CMK (cell line): ENCODE results near the gene ADAMTSL2.
A peak's percentile ranks its signal among the peaks of the same experiment; 100 is the strongest.

Source experiments
- DNase-seq: peaks from one replicate; pipeline ENCODE4 v3.0.0-alpha.2; 2010; ENCODE audit warnings: low read depth

ADAMTSL2 gene

DNA sequence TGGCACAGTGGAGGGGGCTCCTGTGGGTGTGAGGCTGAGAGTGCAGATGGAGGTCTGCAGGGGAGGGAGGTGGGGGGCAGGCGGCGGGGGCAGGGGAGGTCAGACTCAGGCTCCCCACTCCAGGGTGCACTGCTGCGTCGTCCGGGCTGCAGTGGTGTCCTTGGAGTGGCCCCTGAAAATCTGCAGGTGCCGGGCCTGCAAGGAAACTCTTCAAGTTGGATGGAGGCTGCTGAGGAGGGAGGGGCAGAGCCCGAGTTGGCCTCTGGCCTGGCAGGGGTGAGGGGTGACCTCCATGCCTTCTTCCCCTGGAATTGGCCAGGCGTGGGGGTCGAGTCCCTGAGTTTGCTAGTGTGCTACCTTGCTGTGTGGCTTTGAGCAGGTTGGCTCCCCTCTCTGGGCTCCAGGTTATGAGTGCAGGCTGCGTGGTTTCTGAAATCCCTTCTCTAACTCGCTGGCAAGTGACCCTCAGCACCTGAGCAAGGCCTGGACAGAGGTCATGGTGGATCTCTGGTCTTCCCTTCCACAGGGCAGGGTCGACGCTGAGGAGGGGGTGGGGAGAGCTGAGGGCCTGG lies 888 bp downstream of the ADAMTSL2 start:
- no peak for DNase-seq

DNA sequence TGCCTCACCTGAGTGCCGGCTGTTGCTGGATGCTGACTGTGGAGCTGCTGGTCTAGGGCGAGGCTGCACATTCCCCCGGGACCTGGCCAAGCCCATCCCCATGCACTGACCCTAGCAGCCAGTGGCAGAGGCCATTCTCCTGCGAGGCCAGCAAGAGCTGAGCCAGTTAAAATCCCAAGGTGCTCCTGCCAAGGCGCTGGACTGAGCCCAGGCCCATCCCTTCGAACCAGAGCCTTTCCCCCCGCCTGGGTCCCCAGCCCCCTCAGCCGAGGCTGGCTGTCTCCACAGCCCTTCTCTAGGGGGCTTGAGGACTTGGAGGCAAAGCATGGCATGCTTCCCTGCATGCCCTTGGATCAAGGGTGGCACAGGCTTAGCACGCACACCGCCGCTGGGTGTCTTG lies 1.6 kb downstream of the ADAMTSL2 start:
- DNase-seq, result no peak

DNA sequence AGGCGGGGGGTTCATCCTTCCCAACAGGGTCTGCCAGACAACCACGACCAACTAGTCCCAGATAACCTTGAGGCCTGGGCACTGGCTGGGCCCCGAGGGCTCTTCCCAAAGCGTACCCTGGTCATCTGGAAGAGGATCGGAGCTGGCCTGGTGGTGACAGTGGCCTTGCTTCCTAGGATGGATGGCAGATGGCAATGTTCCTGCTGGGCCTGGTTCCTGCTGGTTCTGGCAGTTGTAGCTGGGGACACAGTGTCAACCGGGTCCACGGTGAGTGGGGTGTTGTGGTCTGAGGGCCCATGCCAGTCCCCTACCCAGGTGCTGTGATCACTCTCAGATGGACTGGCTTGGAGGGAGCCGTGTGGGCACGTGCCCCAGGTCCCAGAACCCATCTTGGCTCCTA lies 2.0 kb downstream of the ADAMTSL2 start:
- no peak for DNase-seq

DNA sequence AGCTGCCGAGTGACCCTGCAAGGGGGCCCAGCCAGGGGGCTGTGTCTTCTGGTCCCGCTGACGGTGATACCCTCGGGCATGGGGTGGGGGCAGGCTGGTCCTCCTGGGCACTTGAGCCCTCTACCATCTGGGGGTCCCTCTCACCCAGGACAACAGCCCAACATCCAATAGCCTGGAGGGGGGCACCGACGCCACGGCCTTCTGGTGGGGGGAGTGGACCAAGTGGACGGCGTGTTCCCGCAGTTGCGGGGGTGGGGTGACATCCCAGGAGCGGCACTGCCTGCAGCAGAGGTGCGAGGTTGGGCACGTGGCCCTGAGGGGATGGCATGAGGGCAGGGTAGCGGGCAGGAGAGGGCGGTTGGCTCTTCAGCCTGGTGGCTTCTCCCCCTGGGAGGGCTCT lies 2.8 kb downstream of the ADAMTSL2 start:
- DNase-seq, result no peak

DNA sequence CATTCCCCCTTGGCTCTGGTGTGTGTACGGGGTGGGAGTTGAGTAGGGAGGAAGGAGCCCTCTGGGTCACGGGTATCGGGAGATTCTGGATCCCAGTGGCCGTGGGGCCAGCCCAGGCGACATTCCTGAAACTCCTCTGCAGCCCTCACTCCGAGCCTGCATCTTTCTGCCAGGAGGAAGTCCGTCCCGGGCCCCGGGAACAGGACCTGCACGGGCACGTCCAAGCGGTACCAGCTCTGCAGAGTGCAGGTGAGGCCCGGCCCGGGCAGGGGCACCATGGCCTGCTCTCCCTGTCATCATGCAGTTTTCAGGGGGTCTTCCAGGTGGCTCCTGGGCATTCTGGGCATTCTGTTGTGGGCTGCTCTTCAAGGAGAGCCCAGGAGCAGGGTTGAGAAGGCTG lies 3.7 kb downstream of the ADAMTSL2 start:
- DNase-seq, result no peak

DNA sequence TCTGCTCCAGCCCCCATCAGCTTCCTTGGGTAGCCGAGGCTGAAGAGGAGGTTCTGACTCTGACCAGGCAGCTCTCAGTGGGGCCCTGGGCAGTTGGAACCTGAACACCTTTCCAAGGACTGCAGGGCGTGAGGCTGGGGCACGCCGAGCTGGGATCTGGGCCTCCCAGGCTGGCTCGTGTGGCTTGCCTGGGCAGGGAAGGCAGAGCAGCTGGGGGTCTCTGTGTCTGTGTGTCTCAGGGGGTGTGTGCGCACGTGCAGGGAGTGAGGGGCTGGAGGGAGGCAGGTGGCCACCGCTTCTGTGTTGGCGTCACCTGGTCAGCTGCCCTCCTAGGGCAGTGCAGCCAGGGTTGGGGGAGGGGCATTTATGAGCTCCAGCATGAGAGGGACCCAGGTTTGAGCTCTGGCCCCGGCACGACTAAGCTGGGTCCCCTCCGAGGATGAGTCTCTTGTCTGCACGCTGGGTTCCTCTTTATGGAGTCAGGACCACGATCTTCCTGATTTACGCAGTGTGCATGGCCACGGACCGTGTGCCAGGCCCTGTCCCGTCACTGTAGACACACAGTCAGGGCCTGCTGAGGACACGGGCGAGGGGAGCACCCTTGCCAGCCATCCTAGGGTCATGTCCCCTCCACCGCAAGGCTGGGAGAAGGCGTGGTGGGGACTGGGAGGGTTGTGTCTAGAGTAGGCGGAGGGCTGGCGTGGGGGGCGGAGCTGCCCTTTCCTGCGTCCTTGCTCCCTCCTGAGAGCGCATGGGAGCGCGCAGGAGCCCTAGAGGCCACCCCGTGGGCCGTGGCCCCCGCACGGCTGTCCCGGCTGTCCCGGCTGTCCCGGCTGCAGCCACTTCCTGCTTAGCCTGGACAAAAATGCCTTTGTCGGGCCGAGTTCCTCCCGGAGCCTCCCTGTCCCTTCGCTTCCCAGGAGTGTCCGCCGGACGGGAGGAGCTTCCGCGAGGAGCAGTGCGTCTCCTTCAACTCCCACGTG lies 4.6 kb downstream of the ADAMTSL2 start:
- DNase-seq, result no peak

DNA sequence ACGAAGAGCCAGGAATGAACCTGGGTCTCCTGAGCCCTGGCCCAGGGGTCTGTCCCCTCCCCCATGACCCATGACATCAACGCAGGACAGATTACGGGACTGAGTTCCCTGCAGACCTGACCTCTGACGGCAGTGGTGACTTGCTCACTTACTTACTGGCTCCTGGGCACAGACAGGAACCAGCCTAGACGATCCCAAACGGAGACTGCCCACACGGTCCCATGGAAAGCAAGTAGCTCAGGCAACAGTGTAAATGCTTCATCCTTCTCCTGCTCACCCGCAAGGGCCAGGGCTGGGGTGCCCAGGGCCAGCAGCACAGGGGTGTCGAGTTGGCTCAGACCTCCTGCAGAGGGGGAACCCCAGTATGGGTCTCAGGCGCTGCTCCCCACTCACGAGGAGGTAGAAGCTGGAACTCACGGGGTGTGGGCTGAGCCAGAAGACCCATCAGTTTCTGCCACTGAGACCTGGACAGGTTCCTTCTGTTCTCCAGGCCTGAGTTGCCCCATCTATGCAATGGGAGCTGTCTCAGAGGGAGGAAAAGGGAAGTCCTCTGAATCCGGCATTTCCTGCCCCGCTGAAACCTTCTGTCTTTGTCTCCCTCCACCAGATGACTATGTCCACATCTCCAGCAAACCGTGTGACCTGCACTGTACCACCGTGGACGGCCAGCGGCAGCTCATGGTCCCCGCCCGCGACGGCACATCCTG lies 5.6 kb downstream of the ADAMTSL2 start:
- DNase-seq, result no peak

DNA sequence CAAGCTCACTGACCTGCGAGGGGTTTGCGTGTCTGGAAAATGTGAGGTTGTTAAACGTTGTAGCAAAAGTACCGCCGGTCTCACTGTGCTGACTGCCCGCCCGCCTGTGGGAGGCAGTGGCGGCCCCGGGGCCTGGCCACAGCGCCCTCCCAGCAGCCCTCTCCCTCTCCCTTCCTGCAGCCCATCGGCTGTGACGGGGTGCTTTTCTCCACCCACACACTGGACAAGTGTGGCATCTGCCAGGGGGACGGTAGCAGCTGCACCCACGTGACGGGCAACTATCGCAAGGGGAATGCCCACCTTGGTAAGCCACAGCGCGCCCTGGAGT lies 6.2 kb downstream of the ADAMTSL2 start:
- DNase-seq, result peak; percentile 45

DNA sequence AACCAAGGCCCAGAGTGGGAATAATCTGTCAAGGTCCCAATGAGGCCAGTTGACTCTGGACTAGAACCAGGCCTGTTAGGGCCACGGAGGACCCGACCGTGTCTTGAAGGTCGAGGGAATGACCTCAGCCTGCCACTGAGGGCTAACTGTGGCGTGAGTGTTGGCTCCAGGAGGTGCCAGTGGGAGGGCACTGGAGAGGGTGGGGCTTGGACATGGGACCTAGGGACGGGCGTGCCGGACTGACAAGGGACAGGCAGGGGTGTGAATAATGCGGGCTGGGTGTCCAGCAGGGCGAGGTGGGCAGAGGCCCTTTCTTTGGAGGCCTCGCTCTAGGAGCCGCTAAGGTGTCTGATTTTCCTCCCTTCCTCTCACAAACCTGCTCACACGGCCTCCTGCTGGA lies 7.5 kb downstream of the ADAMTSL2 start:
- no peak for DNase-seq

DNA sequence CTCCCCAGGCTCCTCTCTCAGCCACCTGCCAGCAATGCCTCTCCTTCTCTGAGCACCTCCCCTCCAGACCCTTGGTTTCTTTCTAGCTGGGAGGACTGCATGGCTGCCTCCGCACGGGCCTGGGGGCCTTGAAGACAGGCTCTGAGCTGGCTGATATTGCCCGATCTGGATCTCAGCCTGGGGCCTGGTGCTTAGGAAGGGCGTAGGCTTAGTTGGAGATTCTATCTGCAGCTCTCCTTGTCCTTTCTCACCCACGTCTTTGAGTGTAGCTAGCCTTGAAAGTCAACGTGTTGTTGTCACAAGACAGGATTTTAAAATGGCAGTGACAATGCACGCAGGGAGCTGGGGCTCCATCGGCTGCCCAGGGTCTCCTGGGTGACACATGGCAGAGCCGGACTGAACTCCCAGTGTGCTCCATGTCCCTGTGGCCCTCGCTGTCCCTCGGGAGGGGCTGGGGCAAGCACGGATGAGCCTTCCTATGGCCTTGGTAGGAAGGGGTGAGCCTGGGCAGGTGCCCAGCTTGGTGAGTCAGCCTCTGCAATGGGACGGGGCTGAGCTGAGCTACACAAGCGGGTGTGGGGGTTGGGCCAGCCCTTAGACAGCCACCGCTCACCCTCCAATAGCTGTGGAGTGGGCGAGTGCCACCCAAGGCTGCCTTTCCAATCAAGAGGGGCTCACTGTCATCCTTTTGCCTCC lies 9.4 kb downstream of the ADAMTSL2 start:
- no peak for DNase-seq

DNA sequence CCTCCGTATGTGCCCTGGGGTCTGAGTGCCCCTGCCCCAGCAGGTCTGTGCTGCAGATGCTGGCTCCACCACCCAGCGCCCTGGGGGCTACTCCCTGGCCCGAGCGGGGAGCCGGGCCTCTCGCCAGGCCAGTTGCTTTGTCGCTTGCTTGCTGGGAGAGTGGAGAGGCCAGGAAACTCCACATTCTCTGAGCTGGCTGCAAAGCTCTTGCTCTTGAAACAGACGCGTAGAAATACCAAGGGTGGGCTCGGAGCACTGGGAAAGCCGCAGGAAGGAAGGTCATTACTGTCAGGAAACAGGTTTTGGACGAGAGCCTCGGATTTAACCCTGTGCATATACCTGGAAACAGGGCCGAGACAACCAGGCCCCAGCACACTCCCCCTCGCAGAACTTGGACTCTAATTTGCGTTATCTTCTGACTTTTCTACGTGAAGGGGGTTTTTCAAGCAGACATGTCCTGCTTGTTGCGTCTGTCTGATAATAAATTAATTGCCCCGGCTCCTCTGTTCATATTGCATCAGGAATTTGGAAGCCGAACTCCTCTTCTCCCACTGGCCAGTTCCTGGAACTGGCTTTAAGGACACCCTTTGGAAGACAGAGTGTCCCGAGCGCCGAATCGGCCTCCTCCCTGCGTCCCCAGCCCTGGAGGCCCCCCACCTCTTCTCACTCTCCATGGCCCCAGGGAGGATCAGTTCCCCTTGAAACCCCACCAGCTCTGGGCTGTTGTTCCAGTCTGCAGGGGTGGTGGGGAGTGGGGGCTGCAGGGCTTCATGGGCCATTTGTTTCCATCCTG lies 11.2 kb downstream of the ADAMTSL2 start:
- no peak for DNase-seq

DNA sequence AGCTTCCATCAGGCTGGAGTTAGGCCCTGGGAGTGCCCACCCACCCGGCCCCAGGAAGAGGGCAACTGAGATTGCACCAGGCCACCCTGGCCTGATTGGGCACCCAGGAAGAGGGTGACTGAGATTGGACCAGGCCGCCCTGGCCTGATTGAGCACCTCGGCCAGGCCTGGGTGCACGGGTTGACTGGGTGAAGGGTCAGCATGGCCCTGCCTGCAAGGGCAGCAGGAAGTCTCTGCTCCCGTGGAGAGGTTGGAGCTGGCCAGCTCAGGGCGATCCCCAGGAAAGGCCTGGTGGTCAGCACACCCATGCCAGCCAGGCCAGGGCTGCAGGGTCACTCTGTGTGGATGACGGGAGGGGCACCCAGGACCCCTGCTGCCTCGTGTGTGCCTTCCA lies 11.8 kb downstream of the ADAMTSL2 start:
- DNase-seq, result no peak

DNA sequence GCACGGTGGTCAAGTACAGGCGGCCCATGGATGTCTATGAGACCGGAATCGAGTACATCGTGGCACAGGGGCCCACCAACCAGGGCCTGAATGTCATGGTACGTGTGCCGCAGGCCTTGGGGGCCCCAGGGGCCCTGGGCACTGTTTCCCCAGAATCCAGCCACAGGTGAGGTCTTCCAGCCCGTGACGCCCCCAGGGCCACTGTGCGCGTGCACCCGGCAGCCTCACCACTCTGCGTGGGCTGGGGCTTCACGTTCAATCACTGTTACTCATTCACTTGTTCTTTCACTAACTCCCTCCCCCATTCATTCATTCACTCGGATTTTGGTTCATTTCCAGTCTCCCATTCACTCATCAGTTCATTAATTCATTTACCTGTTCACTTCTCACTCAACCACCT lies 12.6 kb downstream of the ADAMTSL2 start:
- no peak for DNase-seq

DNA sequence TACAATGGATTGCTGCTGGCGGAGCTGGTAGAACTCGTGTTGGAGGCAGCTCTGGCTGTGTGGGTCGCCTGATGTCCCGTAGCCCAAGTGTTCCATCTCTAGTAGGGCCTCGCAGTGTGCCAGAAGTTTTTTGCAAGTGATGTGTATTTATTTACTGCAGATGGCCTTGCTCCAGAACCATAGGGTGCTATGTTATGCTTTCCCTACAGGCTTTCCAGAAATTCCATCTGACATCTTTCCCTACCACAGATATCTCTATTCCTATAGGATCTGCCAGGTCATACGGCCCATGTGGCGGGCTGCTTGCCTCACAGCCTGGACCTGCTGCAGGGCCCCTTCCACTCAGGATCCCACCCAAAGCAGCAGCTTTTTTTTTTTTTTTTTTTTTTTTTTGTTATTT lies 16.9 kb downstream of the ADAMTSL2 start:
- no peak for DNase-seq

DNA sequence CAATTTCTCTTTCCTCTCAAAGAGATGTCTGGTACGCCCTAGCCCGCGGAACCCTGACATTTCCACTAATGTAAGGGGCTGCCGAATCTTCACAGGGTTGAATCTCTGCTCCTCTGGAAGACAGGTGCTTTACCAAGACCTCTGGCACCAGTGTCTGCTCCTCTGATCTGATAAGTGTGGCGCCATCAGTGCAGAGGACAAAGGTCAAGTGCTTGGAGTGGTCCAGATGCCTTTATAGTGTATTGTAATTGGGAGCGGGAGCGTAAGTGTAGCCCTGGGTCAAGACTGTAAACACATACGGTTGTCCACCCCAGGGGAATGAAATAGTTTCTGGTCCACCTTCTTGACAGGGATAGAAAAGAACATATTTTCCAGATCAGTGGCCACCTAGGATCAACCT lies 17.7 kb downstream of the ADAMTSL2 start:
- DNase-seq, result no peak

DNA sequence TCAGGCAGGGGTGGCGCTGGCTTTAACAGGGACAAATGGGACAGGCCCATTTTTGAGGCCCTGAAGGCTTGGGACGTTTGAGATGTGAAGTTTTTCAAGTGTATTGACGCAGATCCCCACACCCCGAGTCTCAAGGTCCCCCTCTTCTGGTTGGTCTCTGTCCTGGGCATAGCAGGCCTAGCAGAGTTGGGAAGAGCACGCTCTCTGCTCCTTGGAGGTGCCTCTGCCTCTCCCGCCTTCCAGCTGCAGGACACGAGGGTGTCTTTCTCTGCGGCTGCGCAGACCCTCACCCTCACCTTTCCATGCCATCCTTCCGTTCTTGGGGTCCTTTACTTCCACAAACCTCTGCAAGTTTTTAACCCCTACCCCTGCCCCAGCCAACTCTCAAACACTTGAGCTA lies 18.6 kb downstream of the ADAMTSL2 start:
- no peak for DNase-seq

DNA sequence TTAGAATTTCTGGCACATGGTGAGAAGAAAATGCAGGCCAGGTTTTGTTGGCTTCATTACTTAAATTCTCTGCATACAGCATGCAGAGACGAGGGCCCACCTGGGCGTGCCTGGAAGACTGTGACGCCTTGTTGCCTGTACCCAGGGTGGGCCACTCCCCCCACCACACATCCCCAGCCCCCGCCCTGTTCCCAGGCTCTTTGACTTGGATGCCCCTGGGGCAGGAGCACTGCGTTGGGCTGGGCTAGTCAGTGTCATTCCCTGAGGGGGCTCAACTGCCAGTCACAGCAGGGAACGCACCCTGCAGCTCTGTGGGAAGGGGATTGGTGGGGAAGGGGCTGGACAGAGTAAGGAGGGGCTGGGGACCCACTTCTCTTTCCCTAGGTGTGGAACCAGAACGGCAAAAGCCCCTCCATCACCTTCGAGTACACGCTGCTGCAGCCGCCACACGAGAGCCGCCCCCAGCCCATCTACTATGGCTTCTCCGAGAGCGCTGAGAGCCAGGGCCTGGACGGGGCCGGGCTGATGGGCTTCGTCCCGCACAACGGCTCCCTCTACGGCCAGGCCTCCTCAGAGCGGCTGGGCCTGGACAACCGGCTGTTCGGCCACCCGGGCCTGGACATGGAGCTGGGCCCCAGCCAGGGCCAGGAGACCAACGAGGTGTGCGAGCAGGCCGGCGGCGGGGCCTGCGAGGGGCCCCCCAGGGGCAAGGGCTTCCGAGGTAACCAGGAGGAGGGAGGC lies 19.6 kb downstream of the ADAMTSL2 start:
- DNase-seq, result no peak

DNA sequence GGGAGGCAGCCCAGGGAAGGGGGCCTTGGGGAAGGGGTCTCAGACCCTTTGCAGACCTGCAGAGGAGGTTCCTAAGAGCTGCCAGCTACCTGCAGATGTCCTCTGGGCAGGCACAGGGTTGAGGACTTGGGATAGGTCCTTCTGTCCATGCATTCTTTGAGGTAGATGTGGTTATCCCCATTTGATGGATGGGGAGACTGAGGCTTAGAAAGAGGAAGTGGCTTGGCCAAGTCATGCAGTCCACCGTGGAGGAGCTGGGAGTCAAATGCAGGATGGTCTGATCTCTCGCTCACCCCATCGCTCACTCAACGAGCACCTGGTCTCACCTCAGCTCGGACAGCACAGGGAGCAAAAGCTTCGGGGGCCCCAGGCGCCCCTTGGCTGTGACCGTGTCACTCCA lies 20.2 kb downstream of the ADAMTSL2 start:
- DNase-seq, result no peak

DNA sequence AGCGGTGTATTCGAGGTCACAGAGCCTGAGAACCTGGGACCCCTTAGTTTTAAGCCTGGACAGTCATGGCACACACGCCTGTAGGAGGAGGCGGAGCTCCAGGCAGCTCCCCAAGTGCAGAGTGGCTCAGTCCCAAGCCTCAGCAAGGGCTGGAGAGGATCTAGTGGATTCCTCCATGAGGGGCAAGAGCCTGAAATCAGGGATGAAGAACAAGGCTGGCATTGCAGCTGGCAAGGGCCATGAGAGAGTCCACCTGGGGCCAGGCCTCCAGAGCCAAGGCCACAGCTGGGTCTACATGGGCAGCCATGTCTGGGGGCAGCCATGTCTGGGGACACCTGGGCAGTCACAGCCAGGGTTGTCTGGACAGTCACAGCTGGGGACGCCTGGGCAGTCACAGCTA lies 21.9 kb downstream of the ADAMTSL2 start:
- DNase-seq, result no peak

DNA sequence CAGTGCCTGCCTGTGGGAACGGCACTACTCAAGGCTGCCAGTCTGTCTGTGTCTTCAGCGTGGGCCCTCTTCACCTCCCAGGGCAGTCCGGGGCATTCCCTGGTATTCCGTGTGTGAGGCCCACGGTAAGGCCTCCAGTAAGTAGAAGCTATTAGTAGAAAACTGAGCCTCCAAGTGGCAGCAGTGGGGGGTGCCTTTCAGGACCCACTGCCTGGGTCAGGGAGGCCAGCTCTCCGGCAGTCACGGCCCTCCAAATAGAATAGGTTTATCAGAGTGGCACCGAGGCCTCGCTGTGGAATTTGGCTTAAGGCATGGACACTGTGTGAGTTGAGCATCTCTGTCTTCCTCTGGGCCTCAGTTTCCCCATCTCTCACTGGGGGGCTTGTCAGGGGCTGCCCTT lies 23.1 kb downstream of the ADAMTSL2 start:
- DNase-seq, result no peak
